Stimulated activated CD4-positive, alpha-beta T cell treated with anti-CD3 and anti-CD28 coated beads, Interleukin-4, amount 100 ng/mL, for 4 hours (primary cell): ENCODE data around the gene OR13F1.
"Not testable (repeated sequence)": the region's sequence is repeated elsewhere in the genome, so short reads cannot be mapped to it uniquely, and the experiment has no call there.

Experiments used
- DNase-seq, 2 experiments: peaks; one replicate each; pipeline ENCODE4 v3.0.0-alpha.2; 2020

OR13F1 gene, protein sequence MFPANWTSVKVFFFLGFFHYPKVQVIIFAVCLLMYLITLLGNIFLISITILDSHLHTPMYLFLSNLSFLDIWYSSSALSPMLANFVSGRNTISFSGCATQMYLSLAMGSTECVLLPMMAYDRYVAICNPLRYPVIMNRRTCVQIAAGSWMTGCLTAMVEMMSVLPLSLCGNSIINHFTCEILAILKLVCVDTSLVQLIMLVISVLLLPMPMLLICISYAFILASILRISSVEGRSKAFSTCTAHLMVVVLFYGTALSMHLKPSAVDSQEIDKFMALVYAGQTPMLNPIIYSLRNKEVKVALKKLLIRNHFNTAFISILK

DNA sequence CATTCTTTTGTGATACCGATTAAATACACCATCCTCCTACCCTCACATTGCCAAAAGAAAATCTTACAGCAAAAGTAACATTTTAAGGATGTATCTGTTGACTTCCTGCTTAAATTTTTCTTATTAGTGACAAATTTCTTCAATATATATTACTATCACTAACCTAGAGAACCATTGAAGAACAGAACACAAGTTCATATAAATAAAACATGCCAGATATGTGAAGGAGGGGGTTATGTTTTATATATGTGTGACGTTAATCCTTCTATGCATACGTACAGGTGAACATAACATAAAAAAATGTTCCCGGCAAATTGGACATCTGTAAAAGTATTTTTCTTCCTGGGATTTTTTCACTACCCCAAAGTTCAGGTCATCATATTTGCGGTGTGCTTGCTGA lies at the start of gene OR13F1:
OR13F1 (plus strand) TSS at position 301 of the 400 bp plus-strand sequence; CDS start at position 301, 0 bp downstream.
- DNase-seq: no peak

DNA sequence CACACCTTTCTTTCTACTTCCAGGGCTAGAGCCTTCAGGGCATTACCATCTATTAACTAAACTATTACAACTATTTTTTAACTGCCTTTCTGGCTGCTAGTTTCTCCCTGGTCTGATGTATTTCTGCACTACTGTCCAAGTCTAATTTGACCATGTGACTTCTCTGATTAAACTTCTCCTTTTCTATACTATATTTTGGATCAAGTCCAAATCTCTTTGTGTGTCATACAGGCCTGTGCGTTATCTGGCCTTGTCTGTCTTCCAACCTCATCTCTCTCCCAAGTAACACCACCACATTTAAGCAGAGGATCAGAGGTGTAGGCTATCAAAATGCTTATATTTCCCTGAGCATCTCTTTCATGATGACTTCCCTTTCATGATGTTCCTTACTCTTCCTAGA lies 47.2 kb upstream of the OR13F1 start:
- no peak for DNase-seq

DNA sequence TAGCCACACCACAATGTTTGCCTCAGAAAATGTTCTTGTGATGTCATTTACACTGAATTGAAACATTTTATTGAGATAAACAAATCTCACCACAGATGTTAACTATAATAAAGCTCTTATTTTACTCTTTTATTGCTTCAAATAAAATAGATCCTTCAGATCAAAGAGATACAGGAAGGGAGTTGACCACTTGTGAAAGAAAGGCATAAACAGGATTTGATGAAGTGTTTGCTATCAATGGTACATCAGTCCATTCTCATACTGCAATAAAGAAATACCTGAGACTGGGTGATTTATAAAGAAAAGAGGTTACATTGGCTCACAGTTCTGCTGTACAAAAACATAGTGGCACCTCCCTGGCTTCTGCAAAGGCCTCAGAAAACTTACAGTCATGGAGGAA lies 40.2 kb upstream of the OR13F1 start:
- no peak for DNase-seq

DNA sequence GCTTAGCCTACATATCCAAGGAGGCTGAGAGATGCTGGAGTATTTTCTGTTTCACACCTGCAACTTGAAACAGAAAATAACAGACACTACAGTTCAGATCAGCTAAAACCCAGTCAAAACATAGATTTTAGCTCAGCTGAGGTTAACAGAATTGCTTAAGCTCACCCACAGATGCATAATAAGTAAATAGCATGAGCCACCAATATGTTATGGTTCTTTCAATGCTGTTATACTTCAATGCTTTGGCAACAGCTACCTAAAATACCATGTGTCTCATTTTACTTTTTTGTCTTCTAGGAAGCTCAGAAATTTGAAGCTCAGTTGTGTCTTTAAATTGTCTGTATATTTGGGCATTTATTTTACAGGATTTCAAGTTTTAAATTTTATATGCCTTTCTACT lies 35.8 kb upstream of the OR13F1 start:
- no peak for DNase-seq

DNA sequence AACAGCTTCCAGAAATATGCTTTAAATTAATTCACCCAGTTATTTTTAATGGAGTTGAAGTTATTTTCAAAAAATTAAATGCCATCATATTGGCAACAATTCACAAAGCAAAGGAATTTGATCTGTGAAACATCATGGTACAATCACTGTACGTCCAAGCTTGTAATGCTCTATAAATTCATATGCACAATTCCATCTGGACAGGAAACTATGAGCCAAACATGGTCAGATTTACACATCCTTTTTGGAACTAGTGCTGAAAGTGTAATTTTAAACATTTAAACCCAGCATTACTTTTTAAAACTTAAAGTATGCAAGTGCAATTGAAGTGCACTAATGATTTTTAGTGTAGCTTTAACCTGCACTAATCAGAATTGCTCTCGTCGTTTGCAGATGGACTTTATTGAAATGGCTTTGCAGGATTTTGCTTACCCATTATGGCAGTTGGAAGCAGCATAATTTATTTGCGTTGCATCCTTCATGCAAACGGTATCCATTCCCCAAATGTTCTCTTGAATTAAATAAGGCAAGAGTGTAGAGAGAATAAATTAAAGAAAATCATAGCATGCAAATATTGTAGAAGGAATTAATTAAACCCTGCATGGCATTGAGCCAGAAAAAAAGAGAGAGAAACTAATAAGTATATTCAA lies 21.0 kb upstream of the OR13F1 start:
- DNase-seq: no peak

DNA sequence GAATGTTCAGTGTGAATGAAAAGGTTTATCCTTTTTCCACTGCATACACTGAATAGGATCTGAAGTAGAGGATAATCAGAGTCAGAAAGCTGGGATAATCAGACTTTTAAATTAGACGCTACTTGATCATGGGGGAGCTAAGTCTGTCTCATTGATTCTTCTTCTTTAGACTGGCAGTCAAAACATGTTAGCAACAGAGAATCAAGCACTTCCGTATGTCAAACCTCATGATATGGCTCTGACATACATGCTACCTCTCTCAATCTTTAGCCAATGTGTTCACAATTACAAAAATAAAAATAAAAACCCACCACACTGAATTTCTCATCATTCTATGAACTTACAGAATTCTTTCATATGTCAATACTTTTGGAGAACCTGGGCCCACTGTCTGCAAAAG lies 19.0 kb upstream of the OR13F1 start:
- DNase-seq: no peak

DNA sequence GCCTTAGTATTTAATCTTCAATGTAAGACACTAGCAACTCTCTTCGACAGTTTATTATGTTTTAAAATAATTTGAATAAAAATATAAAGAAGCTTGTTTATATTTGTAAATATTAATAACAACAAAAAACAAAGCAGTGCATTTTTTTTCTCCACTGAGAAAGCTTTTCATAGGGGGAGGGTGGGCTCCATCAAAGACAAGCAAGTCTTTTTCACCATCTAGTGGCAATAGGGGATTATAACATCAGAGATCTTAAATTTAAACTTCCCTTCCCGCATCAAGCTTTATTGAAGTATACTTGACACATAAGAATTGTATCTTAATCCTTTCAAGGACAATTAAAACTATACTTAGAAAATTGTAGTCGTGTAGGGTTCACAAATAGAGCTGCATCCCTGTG lies 9.3 kb upstream of the OR13F1 start:
- no peak for DNase-seq

DNA sequence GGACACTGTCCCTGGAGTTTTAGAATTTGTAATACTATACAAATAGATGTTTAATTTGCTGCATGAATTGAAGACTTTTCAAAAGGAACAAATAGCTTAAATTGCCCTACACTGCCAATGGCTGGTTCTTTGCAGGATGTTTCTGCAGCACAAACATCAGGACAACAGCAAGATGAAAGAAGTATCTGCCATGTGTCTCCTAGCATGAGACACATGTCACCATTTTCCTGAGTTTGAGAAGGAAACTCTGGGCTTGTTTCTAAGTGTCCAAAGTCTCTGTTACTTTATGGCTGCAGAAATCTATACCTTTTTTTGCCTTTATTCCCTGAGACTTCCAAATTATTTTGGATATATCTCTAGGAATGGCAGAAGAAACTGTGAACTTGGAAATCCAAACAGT lies 623 bp upstream of the OR13F1 start:
- DNase-seq: no peak

DNA sequence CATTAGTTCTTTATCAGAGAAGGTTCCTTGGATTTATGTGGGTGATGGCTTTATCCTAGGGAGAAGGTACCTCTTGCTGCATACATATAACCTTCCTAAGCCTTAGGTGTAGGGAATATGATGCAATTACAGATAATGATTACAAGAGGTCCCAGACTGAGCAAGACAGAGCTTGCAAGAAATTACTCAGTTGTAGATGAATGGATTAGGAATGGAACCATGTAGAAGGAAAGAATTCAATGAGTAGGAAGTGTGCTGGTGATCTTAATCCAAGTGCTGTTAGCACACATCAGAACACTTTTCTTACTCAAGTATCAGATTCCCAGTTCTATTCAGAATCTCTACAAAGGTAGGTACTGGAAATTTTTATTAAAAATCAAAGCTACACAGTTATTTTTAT lies 2.5 kb downstream of the OR13F1 start:
- no peak for DNase-seq

DNA sequence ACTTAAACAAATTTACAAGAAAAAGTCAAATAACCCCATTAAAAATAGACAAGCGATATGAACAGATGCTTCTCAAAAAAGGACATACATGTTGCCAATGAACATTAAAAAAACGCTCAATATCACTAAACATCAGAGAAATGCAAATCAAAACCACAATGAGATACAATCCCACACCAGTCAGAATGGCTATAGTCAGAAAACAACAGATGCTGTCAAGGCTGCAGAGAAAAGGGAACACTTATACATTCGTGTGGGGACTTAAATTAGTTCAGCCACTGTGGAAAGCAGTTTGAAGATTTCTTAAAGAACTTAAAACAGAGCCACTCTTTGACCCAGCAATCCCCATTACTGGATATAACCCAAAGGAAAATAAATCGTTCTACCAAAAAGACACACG lies 10.8 kb downstream of the OR13F1 start:
- DNase-seq: no peak

DNA sequence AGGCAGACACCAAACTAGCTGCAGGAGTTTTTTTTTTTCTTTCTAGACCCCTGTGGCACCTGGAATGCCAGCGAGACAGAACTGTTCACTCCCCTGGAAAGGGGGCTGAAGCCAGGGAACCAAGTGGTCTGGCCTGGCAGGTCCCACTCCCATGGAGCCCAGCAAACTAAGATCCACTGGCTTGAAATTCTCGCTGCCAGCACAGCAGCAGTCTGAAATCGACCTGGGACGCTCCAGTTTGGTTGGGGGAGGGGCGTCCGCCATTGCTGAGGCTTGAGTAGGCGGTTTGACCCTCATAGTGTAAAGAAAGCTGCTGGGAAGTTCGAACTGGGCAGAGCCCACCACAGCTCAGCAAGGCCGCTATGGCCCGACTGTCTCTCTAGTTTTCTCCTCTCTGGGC lies 16.2 kb downstream of the OR13F1 start:
- not testable (repeated sequence) for DNase-seq

DNA sequence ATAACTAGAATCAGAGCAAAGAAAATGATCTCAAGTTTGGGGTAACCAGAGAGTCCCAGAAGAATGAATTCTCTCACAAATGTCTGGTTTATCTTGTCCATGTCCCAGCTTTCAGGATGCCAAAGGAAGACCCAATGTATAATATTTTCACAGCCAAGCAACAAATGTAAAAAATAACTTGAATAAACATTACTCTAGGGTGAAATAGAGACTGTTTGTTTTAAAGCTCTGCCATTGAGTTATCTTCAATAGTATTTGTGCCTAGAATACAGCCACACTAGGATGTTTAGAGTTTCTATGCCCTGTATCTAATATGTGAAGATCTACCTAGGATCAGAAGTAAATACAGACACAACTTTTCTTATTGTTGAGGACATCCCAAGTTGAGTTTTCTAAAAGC lies 23.0 kb downstream of the OR13F1 start, which contains the start of gene OR13C4:
OR13C4 (minus strand) TSS at position 101 of the 400 bp plus-strand sequence; CDS start at position 101, 0 bp downstream.
- no peak for DNase-seq

DNA sequence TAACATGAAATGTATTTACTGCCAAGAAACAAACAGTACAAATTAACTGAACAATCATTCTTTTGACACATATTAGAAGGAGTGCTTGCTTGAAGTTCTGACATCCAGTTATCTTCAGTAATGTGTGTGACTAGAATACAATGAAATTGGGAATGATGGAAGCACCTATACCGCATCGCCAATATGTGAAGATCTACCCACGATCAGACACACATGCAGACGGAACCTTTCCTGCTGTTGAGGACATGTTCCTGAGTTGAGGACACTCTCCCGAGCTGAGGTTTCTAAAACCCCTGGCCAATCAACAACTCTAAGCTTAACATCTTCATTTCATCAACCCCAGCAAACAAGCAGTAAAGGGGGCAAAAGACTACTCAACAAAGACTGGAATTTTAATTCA lies 32.7 kb downstream of the OR13F1 start, which contains the start of gene OR13C3:
OR13C3 (minus strand) TSS at position 101 of the 400 bp plus-strand sequence. CDS start 133 bp downstream, outside the sequence.
- no peak for DNase-seq

DNA sequence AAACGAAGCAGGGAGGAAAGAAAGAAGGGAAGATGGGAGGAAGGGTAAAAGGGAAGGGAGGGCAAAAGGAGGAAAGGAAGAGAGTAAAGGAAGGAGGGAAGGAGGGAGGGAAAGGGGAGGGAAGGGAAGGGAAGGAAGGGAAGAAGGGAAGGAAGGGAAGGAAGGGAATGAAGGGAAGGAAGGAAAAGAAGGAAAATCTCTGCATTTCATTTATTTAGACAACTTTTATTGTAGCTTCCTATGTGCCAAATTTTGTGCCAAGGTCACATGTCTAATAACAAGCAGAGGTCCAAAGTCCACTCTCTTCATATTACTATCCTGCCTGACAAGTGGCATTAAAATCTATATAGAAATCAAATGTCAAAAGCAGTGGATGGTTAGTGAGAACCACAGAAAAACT lies 35.2 kb downstream of the OR13F1 start:
- no peak for DNase-seq

DNA sequence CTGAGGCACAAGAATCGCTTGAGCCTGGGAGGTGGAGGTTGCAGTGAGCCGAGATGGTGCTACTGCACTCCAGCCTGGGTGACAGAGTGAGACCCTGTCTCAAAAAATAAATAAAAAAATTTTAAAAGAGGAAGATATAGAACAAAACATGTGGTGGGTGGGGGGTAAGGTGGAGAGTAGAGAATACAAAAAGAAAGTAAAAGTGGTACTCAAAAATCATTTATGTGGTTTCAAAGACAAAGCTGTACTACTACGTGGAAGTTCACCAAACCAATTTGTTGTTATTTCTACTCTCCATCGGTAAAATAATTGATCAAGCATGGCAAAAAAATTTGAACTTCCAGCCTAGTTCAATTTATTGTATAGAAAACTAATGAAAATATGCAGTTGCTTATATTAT lies 40.6 kb downstream of the OR13F1 start:
- DNase-seq: no peak

DNA sequence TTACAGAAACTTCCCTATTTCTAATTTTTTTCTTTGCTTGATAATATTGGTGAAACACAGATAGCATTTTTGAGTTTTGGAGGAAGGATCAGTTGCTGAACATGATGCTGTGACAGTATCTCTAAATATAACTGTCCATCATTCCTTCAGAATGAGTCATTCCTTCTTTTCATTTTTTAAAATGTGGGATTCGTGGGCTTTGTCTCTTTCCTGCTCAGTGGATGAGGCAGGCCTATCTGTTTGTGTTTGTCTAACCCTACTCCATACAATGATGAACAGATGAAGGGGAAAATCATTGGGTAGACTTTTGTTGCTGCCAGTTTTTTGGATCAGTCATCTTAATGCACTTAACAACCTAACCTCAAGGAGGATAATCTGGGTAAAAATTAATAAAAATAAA lies 49.2 kb downstream of the OR13F1 start:
- DNase-seq: no peak
